Activated T-helper 1 cell treated with Interleukin-2 at 50 U/mL for 16 hours (primary cell): Measurements from ENCODE around the gene PLA2R1.

ENCODE experiments used
- DNase-seq: peaks from one replicate; pipeline ENCODE4 v3.0.0-alpha.2; 2020; ENCODE audit warnings: low read depth

PLA2R1 gene

DNA sequence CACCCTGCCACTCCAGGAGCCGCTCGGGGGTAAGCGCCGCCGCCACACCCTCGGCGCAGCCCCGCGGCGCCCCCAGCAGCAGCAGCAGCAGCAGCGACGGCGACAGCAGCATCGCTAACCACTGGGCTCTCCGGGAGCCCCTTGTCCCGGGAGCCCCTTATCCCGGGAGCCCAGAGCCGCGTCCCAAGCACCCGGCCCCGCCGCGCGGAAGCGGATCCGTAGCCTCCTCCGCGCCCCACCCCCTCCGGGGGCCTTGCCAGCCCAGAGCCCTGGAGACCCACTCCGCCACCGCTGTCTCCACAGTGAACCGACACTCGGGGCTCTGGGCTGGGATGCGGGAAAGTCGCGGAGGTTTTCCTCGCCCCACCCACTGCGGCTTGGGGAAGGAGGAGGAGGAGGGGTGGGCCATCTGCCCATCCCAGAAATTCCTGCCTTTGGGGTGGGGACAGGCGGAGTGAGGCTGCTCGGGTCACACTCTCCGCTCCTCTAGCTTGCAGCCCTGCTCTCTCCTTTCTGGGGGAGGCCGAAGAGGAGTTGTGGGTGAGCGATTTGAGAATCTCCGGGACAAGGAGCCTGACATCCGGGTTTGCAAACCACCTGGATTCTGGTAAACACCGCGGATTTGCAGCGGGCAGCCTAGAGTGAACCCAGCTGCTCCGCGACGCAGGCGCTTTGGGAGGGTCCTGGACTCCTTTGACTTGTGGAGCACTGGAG is at the start of gene PLA2R1:
TSS of gene PLA2R1 (minus strand) at position 324 of the 714 bp plus-strand sequence. CDS start at position 112, 212 bp downstream.
- DNase-seq: no peak

DNA sequence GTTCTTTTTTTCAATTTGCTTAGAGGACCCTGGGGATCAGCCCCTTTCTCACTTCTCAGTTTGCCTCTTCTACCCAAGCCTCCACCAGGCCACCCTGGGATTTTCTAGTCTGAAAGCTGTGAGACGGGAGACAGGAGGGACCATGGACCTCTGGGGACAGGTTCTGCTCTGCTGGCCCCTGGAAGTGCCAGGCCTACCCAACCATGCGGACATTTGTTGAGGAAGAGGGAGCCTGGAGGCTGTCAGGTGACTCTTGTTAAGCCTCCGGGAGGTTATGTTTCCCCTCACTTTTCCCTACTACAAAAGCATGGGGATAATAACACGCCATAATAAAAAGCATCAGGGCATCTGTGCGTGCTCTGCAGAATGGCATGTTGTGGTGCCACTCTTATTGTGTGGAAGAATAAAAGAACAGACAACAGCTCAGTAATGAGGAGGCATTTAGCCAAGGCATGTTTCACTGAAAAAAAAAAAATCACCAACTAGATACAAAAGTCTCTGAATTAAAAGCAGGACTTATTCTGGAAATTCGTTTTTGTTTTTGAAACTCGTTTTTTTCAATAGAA is 48.3 kb upstream of the PLA2R1 start:
- DNase-seq: no peak

GRCh38 chr2:160109939-160110673 is 47.7 kb upstream of the PLA2R1 start:
- DNase-seq: no peak

GRCh38 chr2:160109243-160109642 is 46.8 kb upstream of the PLA2R1 start:
- DNase-seq: no peak

GRCh38 chr2:160108646-160109045 is 46.2 kb upstream of the PLA2R1 start:
- DNase-seq: no peak

DNA sequence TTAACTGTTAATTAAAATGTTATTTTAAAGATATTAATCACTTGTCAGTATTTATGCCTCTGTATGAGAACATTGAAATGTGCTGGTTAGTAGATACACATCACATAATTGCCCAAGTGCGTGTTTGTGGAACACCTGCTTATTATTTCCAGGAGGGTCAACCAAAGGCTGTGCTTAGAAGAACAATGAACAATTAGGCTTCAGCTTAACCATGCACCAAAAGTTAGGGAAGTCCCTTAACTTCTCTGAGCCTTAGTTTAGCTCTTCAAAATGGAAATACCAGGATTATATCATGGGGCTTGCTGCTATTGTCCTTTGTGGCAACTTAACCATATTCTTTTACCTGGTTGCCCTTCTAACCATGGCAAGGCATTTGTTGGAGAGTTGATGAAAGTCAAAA is 43.0 kb upstream of the PLA2R1 start:
- DNase-seq: no peak

GRCh38 chr2:160104115-160104514 is 41.7 kb upstream of the PLA2R1 start:
- DNase-seq: no peak

DNA sequence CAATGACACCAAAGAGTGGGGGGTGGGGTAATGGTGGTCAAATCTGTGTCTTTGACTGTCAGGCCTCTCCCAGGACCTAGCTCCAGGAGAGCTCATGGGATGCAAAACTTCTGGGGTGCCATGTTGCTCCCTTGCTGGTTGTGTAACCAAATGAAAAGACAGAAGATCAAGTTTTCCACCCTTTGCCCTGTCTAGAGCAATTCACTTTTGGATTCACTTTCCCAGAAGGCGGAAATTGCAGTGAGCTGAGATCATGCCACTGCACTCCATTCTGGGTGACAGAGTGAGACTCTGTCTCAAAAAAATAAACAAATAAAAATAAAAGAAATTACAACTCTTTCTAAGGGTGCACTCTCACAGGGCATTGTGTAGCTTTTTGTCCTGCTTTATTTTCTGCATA is 34.9 kb upstream of the PLA2R1 start:
- no peak for DNase-seq

GRCh38 chr2:160096409-160096808 is 34.0 kb upstream of the PLA2R1 start:
- no peak for DNase-seq

DNA sequence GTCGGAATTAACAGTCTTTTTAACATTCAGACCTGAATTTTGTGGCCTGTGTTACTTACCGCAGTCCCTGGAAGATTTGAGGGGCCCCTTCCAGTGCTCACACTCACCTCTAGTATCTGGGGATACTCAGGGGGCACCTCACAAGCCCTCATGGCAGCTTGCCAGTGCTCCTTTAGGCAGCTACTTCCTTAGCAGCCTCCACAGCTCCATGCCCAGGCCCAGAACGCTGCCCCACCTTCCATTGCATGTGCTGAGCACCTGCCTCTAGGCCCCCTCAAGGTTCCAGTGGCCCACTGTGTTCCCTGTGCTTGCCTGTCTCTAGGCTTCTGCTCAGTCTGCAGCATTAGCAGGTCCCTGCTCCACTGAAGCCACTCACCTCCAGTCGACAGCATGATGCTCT is 30.0 kb upstream of the PLA2R1 start:
- DNase-seq: no peak

DNA sequence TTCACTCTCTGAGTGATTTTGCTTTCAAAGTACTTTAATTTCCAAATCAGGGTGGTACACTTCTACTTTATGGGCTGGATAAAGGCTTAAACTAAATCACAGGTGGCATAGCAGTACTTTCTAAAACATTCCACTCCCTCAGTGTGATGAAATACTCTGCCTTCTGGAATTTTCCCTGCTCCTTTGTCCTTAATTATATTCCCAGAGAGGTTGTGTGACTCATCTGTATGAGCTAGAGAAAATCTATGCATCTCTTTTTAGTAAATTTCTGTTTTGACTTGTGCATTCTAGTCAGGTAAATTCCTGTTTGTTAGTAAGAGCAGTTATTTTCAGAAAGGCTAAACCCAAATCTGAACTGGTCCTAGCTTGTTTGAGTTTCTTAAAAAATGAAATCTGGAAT is 29.0 kb upstream of the PLA2R1 start:
- DNase-seq: no peak

GRCh38 chr2:160087854-160088745 is 25.7 kb upstream of the PLA2R1 start:
- no peak for DNase-seq

- no peak for DNase-seq
Observed at GRCh38 chr2:160085662-160086061, 23.2 kb upstream of the PLA2R1 start.

DNA sequence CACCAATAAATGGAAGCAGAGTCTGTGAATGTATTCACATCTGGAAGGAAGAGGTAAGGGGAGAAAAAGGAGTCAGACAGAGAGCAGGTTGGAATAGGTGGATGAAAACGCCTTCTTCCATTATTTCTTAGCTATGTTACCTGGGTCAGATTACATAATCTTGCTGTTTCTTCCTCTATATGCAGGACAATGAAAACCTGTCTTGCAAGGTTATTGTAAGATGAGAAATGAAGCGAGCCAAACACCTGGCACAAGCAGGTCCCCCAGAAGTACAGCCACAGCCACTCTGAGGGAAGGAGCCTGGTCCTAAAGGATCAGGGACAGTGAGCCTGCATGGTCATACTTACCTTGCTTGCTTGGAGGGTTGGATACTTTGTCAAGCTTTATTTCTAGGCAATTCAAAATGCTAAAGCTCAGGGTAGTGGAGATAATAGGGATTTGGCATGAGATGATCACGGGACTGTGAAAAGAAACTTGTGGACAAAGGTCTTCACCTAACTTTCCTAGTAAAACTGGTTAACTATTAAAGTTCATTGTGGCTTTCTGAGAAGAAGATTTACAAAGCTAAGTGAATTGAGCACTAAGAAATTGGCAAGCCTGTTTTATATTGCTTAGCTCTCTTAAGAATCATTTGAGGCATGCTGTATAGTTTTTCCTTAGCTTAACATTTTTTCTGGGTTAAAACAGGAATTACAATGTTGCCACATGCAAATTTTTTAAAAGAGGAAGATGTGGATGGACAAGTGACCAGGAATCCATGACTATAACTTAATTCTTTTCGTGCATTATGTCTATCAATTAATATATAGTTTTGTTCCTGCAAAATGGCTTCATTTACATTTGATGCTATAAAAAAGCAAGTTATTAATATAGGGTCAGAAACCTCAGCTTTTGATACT is 15.7 kb upstream of the PLA2R1 start:
- no peak for DNase-seq

DNA sequence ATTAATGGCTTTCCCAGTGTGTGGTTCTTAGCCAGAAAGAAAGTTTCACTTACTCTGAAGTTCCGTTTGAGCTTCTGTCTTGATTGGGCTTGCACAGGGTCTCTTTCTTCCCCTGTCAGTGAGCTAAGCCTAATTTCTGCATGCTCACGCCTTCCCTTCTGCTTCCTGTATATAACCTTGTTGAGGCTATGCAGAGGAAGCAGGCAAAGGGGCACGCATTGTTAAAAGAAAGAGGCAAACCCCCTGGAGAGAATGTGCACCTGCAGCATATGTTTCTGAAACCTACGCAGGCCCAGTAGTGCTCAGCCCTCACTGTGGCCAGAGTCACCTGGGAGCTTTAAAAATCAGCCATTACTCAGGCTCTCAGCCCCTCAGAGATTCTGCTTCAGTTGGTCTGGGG is 14.5 kb upstream of the PLA2R1 start:
- DNase-seq: no peak

DNA sequence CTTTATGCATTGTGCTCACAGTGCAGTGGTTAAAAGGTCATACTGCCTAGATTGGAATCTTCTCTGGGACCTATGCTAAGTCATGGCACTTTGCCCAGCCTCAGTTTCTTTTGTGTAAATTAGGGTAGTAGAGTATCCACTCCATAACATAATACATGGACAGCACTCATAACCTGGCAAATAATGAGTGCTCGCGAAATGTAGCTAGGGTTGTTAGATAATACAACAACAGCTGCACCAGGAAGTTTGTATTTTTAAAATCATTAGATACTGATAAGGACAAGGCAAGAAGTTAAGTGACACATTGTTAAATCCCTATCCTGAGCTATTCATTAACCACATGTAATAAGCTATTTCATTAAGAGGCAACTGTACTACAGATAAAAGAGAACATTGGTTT is 13.8 kb upstream of the PLA2R1 start:
- DNase-seq: no peak

- DNase-seq: no peak
Observed at GRCh38 chr2:160075171-160075570, 12.8 kb upstream of the PLA2R1 start.

DNA sequence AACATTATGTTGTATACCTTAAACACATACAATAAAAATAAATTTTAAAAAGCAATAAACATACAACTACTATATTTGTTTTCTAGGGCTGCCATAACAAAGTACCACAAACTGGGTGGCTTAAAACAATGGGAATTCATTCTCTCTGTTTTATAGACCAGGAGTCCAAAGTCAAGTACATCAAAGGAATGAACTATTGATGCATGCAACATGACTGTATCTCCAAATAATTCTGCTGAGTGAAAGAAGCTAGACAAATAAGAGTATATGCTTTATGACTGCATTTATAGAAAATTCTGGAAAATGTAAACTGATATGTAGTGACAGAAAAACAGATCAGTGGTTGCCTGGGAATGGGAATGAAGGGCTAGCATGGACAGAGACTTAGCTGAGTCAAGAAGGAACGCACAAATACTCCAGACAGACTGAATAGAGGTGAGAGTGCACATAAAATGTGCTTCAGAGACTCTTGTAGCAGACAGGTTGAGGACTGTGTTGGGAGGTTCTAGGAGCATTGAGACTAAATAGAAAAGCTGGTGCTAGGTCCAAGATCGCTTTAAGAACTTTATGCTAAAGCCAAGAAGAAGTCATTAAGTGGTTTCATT is 11.0 kb upstream of the PLA2R1 start:
- no peak for DNase-seq

DNA sequence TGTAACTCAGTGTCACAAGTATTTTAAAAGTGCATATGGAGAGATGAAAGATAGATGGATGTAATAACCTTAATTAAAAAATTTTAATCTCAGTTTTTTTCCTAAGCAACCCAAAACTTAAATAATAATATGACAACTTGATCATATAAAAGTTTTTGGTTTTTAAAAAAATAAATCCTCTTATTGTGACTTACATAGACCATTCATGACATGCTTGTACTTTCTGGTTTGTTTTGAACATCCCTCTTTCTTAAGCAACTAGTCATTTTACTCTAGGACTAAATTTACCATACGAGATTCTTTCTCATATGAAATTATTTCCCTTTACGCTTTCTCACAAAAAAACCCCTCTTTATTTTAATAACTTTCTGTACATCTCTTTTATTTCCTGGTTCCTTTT is 6.5 kb upstream of the PLA2R1 start:
- DNase-seq: no peak

- no peak for DNase-seq
Observed at GRCh38 chr2:160064916-160065315, 2.5 kb upstream of the PLA2R1 start.
